Left kidney (tissue), 2 donors: ENCODE results near the gene CLTA. TPM values are rescaled to one million over a fixed set of nuclear protein-coding genes. Genes with fewer than 3 reads are reported as not detected.
"Not testable (repeated sequence)": the region's sequence is repeated elsewhere in the genome, so short reads cannot be mapped to it uniquely, and the experiment has no call there.

Source experiments
- DNase-seq: peaks from one replicate; pipeline ENCODE4 v3.0.0-alpha.2; 2013
- polyA plus RNA-seq: library from polyadenylated mRNA; unstranded; fragments of 120-200 nt; gene quantifications from one replicate; pipeline ENCODE4 v1.2.1, GENCODE V29; 2013; ENCODE audit not compliant: insufficient read length

CLTA gene
- polyA plus RNA-seq, 1 donor = 257 TPM

DNA sequence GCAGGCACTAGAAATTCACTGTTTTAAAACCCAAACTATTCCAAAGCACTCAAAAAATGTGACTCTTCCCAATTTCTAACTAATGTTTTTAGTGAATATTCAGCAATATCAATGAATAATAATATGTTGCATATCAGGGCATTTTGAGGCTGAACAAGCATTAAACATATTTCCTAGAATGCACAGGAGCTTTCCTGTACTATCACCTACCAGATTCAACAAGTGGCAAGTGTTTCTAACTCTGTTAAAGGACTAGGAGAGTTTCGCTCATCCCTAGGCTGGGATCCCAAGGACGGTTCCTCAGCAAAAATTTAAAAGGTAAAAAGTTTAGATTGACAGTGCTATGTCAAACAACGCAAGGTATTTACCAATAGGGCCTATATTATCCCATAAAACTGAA is 46.5 kb downstream of the CLTA start:
- DNase-seq = no peak

GRCh38 chr9:36239205-36239604 is 48.5 kb downstream of the CLTA start:
- DNase-seq = not testable (repeated sequence)

- not testable (repeated sequence) for DNase-seq
Observed at GRCh38 chr9:36239675-36240074, 49.0 kb downstream of the CLTA start.

- DNase-seq = no peak
Observed at GRCh38 chr9:36245906-36246305, 55.2 kb downstream of the CLTA start.

GRCh38 chr9:36247356-36247755 is 56.6 kb downstream of the CLTA start:
- no peak for DNase-seq

DNA sequence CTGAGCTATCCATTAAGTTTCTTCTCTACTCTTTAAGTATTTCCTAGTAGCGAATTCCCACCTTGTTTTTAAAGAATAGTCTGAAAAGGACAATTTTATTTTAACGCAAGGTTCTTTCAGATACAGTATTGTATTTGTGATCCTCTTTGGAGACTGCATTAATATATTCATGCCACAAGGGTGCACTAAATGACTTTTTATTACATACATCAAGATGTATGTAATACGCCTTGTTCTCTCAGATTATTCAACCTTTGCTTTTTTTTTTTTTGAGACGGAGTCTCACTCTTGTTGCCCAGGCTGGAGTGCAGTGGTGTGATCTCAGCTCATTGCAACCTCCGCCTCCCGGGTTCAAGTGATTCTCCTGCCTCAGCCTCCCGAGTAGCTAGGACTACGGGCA is 57.3 kb downstream of the CLTA start:
- peak; percentile 31 for DNase-seq

GRCh38 chr9:36249189-36249588 is 58.5 kb downstream of the CLTA start:
- DNase-seq = no peak

DNA sequence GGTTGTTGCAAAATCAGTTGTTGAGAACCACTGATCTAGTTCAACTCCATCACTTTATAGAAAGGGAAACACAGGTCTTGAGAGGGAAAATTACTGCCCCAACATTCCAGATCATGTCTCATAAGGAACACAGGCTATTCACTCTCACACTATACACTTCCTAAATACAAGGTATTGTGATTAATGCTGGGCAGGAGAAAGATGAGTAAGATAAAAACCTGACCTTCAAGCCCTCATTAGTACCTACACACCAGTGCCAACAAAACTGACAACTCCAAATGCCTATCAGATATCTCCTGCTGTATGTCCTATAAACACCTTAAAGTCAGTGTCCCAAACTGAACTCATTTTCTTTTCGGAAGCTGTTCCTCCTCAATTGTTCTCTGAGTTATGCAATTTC is 59.4 kb downstream of the CLTA start:
- no peak for DNase-seq

DNA sequence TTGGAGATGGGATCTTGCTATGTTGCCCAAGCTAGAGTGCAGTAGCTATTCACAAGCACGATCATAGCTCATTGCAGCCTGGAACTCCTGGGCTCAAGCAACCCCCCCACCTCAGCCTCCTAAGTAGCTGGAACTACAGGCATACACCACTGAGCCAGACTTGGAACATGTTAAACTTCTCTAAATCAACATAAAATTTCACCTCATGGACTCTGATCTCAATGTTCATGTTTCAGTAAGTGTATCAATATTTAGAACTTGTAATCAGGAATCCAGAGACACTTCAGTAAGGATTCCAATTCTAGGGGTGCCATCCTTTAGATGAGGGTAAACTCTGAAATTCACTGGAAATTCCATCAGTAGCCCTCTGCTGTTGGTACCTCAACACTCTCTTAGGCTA is 60.7 kb downstream of the CLTA start:
- DNase-seq = no peak

- DNase-seq = peak; percentile 95
Observed at GRCh38 chr9:36258208-36258995, 67.7 kb downstream of the CLTA start, which contains the start of gene GNE. Gene GNE, minus strand, starts transcription at chr9:36258448. Its CDS starts 9,093 bp downstream, at chr9:36249355.

GRCh38 chr9:36258996-36259533 is 68.3 kb downstream of the CLTA start:
- DNase-seq = peak; percentile 10

Other genes with a start within 250 kb of the CLTA start
- not detected for gene OR2S2, start 232.8 kb upstream of the CLTA start, polyA plus RNA-seq
- 30.0 TPM for gene RECK, start 154.0 kb upstream of the CLTA start, polyA plus RNA-seq
- 39.3 TPM for gene GLIPR2, start 54.2 kb upstream of the CLTA start, polyA plus RNA-seq
- gene CCIN, start 21.5 kb upstream of the CLTA start, polyA plus RNA-seq = 0.42 TPM
- 21.5 TPM for gene GNE, start 67.5 kb downstream of the CLTA start, polyA plus RNA-seq
- 56.3 TPM for gene RNF38, start 209.3 kb downstream of the CLTA start, polyA plus RNA-seq